ELR (cell line): ENCODE data around the gene SNRNP70.

Experiments
- DNase-seq: peaks from one replicate; pipeline ENCODE4 v3.0.0-alpha.2; 2015; ENCODE audit warnings: low read depth

SNRNP70 gene

GRCh38 chr19:49148784-49149651 lies 63.8 kb downstream of the SNRNP70 start:
- DNase-seq, result peak; percentile 94

- peak; percentile 87 for DNase-seq
Measured at GRCh38 chr19:49149652-49150105, 64.4 kb downstream of the SNRNP70 start.

- DNase-seq, result peak; percentile 80
Measured at GRCh38 chr19:49150106-49150943, 65.1 kb downstream of the SNRNP70 start.

GRCh38 chr19:49150944-49151243 lies 65.6 kb downstream of the SNRNP70 start:
- DNase-seq, result no peak

- peak; percentile 49 for DNase-seq
Measured at GRCh38 chr19:49151267-49152118, 66.2 kb downstream of the SNRNP70 start.

- no peak for DNase-seq
Measured at GRCh38 chr19:49152119-49152550, 66.9 kb downstream of the SNRNP70 start.

- no peak for DNase-seq
Measured at GRCh38 chr19:49153167-49153809, 68.0 kb downstream of the SNRNP70 start.

GRCh38 chr19:49154279-49154678 lies 69.0 kb downstream of the SNRNP70 start:
- DNase-seq, result no peak

- DNase-seq, result no peak
Measured at GRCh38 chr19:49155005-49155819, 70.0 kb downstream of the SNRNP70 start, which contains the start of gene HRC. Gene HRC (minus strand): TSS chr19:49155396. CDS start chr19:49155237, 159 bp downstream.

- no peak for DNase-seq
Measured at GRCh38 chr19:49155820-49156346, 70.6 kb downstream of the SNRNP70 start.

GRCh38 chr19:49157445-49158224 lies 72.4 kb downstream of the SNRNP70 start, which contains the start of gene TRPM4:
Gene TRPM4 (plus strand): TSS chr19:49157792. CDS start chr19:49157867, 75 bp downstream.
- DNase-seq, result peak; percentile 84
